Measurements from ENCODE around the gene GALNT6.
"Not testable (repeated sequence)": the region's sequence is repeated elsewhere in the genome, so short reads cannot be mapped to it uniquely, and the experiment has no call there.

Gene GALNT6

GRCh38 chr12:51357374-51358047 lies 33.7 kb downstream of the GALNT6 start:
- DNase-seq (ENCODE audit: low read depth, low spot score), result no peak

GRCh38 chr12:51351913-51352532 lies 39.2 kb downstream of the GALNT6 start:
- DNase-seq (ENCODE audit: low read depth, low spot score), result peak; percentile 95

DNA sequence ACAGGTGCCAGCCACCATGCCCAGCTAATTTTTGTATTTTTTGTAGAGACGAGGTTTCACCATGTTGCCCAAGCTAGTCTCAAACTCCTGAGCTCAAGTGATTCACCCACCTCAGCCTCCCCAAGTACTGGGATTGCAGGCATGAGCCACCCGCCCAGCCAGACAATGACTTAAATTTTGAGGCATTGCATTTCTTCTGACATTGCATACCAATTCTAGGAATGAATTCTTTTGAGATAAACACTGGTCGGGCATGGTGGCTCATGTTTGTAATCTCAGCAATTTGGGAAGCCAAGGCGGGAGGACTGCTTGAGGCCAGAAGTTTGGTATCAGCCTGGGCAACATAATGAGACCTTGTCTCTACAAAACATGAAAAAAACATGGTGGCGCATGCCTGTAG lies 42.2 kb downstream of the GALNT6 start:
- no peak for DNase-seq (ENCODE audit: low read depth, low spot score)

DNA sequence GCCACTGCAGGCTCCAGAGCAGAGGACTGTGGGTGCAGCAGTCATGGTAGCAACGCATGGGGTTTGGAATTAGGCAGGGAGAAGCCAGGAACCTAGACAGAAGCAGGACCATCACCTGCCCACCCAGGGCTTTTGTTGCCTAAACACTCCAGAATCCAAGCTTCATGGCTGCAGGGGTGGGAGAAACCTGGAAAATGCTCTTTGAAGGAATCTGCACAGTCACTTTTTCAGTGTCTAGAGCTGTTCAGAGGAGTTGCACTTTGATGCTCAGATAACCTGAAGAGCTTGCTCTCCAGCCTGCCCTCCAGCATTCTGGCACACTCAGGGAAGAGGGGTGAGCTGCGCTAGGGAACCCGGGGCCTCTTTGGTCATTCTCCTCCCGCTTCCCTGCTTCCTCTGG lies 43.1 kb downstream of the GALNT6 start:
- DNase-seq (ENCODE audit: low read depth, low spot score), result peak; percentile 87

DNA sequence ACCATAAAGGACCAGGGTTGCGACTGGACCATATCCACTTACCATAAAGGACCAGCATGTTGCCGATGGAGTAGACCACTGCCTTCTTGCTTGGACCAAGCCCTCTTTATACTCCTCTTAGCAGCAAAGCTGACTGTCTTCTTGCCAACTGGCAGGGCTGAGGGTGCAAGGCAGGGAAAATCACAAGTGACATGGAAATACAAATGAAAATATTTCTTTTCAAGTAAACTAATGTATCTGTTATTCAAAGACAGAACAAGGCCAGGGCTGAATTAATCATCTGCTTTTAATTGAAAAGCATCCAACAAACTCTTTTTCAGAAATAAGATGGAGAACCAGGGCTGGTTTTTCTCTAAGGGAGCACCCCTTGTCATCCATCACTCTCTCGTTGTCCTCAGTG lies 44.6 kb downstream of the GALNT6 start, which contains the start of gene CELA1:
TSS of gene CELA1 (minus strand) at position 99 of the 400 bp plus-strand sequence. CDS start at position 58, 41 bp downstream.
- DNase-seq (ENCODE audit: low read depth, low spot score), result no peak

DNA sequence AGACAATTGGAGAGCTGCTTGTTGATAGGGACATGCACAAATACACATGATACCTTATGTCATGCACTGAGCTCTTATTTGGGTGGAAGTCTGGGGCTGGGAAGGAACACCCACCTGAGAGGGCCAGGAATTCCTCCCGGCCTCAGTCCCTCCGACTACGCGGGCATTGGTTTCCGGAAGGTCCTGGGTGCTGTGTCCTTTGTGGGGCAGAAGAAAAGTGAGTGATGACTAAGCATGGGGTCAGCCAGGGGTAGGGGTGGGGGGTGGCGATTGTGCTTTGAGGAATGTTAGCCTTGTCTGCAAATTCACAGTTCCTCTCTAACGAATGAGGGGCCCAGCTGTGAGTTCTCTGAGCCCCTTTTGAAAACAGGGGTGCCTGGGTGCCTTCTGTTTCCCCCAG lies 45.5 kb downstream of the GALNT6 start:
- no peak for DNase-seq (ENCODE audit: low read depth, low spot score)

- DNase-seq (ENCODE audit: low read depth, low spot score), result no peak
Measured at GRCh38 chr12:51343201-51343600, 48.0 kb downstream of the GALNT6 start.

- DNase-seq (ENCODE audit: low read depth, low spot score), result no peak
Measured at GRCh38 chr12:51342416-51342815, 48.8 kb downstream of the GALNT6 start.

GRCh38 chr12:51341251-51342007 lies 49.8 kb downstream of the GALNT6 start:
- peak; percentile 84 for DNase-seq (ENCODE audit: low read depth, low spot score)

DNA sequence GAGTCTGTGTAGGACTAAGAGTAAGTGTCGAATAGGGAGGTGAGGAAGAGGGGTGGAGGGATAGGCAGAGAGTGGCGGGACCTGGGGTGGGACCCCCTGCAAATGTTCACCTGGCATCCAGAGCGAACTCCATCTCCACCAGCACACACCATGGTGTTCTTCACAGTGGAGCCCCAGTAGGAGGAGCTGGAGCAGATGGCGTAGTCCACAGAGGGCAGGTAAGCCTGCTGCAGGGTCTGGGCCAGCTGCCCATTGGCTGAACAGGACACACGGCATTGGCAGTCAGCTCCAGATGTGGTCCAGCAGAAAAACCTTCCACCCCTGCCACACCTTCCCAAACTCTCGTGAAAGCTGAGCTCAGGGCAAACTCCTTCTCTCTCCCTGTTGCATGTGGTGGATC lies 51.5 kb downstream of the GALNT6 start:
- DNase-seq (ENCODE audit: low read depth, low spot score), result no peak

DNA sequence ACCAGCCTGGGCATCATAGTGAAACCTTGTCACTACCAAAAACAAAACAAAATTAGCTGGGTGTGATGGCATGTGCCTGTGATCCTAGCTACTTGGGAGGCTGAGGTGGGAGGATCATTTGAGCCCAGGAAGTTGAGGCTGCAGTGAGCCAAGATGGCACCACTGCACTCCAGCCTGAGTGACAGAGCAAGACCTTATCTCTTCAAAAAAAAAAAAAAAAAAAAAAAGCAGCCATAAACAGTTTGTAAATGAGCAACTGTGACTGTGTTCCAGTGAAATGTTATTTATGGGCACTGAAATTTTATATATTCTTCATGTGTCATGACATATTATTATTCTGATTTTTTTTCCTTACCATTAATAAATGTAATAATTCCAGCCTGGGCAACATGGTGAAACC lies 53.9 kb downstream of the GALNT6 start:
- DNase-seq (ENCODE audit: low read depth, low spot score), result not testable (repeated sequence)

GRCh38 chr12:51335931-51336330 lies 55.3 kb downstream of the GALNT6 start:
- no peak for DNase-seq (ENCODE audit: low read depth, low spot score)

- no peak for DNase-seq (ENCODE audit: low read depth, low spot score)
Measured at GRCh38 chr12:51334764-51335163, 56.4 kb downstream of the GALNT6 start.

DNA sequence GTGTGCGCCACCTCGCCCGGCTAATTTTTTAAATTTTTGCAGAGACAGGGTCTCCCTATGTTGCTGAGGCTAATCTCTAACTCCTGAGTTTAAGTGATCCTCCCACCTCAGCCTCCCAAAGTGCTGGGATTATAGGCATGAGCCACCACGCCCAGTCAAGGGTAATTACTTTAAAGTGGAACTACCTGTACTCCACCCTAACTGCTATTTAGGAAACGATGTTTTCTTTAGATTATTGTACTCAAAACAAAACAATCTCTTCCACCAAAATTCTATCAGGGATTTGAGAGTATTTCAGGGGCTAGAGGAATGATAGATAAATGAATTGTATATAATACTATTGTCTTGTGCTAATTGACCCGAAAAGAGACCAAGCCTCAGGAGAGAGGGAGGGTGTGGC lies 57.7 kb downstream of the GALNT6 start:
- no peak for DNase-seq (ENCODE audit: low read depth, low spot score)

- DNase-seq (ENCODE audit: low read depth, low spot score), result no peak
Measured at GRCh38 chr12:51330186-51330585, 61.0 kb downstream of the GALNT6 start.

GRCh38 chr12:51329742-51330141 lies 61.5 kb downstream of the GALNT6 start:
- DNase-seq (ENCODE audit: low read depth, low spot score), result no peak

DNA sequence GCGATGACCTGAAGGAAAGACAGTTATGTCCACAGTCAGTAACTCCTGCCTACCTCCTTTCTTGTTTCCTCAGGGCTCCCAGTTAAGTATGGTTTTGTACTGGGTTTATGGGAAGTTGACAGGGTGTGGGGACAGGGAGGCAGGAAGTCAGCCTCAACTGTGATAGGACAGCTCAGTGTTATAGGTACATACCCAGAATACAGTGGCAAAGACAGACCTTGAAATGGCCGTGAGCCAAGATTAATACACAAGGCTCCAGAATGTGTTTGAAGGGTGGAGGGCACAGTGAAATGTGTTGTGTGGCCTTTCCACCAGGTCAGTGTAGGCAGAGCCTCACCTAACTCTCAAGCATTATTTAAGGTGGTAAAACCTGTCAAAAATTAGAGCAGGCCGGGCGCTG lies 62.6 kb downstream of the GALNT6 start:
- no peak for DNase-seq (ENCODE audit: low read depth, low spot score)

- peak; percentile 53 for DNase-seq (ENCODE audit: low read depth, low spot score)
Measured at GRCh38 chr12:51326698-51327439, 64.3 kb downstream of the GALNT6 start.

GRCh38 chr12:51324953-51325352 lies 66.3 kb downstream of the GALNT6 start:
- DNase-seq (ENCODE audit: low read depth, low spot score), result no peak

DNA sequence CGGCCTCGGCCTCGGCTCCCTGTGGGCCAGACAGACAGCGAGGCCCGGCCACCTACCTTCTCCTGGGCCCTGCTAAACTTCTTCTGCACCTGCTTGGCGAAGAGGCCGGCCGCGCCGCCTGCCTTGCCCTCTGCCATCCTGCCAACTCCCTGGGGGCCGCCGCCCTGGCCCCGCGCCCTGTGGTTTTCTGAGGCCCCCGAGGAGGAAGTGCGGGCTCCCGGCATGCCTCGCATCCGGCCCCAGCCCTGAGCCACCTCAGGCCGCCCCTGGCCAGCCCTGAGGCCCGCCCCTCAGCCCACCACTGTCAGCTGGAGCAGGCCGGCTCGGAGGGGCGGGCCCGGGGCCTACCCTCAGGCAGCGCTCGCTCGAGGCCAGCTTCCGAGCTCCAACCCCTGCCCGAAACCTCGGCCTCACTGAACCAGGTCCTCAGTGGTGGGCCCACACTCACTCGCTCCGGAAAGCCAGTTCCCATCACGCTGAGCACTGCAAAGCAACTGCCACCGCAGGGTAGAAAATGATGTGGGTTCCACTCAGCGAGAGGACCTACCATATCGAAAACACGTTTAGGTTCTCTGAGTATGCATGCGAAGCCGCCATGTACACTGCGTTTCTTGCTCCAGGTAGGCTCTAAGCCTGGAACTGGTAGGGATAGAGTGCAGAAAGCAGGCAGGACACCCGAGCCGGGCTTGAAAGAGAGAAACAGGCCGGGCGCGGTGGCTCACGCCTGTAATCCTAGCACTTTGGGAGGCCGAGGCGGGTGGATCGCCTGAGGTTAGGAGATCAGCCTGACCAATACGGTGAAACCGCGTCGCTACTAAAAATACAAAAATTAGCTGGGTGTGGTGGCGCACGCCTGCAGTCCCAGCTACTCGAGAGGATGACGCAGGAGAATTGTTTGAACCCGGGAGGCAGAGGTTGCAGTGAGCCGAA lies 67.0 kb downstream of the GALNT6 start, which contains the start of gene BIN2:
TSS of gene BIN2 (minus strand) at position 209 of the 930 bp plus-strand sequence. CDS start at position 137, 72 bp downstream.
- DNase-seq (ENCODE audit: low read depth, low spot score), result peak; percentile 31

Measured in ELF-1 (cell line).